GM19397 (cell line): ENCODE results near the gene PPP1R1B.

Experiments
- ATAC-seq: cut with Tn5 transposase; IDR thresholded peaks from one replicate; pipeline ENCODE4 v1.9.1; 2021; ENCODE audit warnings: mild to moderate bottlenecking, moderate library complexity; ENCODE audit not compliant: unreplicated experiment

The PPP1R1B gene

DNA sequence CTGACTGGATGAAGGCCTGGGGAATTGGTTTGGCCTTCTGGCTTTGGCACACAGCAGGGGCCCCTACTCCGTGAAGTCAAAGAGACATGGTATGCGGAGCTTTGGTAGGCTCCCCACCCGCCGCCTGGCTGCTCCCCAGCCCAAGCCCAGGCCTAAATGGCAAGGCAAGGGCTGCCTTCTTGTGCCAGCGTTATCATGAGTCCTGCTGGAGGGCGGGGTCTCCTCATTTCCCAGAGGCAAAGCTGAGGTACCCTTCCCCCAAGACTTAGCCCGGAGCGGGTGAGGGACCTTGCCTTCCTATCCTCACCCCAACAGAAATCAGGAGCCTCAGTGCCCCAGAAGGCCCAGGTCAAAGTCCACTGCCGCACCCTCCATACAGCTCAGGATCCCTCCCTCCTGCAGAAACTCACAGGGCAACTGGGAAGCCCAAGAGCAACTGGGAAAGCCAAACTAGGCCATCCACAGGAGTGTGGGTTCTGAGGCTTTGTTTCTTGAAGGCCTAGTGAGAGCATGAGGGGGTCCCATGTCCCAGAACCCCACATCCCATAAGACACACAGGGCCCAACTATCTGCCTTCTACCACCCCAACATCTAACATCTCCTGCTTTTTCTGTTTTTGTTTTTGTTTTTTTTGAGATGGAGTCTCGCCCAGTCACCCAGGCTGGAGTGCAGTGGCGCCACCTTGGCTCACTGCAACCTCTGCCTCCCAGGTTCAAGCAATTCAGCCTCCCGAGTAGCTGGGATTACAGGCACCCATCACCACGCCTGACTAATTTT lies 51.8 kb downstream of the PPP1R1B start:
- ATAC-seq = no peak

DNA sequence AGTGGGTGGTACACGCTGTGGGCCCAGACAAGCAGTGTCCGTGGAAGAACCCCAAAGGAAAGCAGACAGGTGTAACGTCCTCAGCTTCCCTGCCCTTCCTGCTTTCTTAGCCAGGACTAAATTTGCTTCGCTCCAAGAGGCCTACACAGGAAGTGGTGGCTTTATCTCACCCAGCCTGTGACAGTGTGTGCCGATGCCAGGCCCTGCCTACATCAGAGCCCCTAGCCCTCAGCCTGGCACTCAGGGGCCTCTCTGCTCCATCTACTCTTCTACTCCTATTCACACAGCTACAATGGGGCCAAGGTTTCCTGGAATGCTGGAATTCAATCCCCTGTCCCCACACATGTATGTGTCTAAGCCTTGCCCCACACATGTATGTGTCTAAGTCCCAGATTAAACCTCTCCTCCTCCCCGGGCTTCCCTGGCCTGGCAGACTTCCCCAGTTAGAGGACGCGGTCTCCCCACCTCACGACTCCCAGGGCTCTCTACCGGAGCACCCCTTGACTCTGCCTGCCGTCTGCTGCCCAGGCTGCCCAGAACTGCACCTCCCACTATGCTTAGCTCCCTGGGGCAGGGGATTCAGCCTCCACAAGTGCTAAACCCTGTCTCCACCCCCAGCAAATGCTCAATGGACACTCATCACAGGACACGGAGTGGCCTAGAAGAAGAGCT lies 52.9 kb downstream of the PPP1R1B start:
- no peak for ATAC-seq

DNA sequence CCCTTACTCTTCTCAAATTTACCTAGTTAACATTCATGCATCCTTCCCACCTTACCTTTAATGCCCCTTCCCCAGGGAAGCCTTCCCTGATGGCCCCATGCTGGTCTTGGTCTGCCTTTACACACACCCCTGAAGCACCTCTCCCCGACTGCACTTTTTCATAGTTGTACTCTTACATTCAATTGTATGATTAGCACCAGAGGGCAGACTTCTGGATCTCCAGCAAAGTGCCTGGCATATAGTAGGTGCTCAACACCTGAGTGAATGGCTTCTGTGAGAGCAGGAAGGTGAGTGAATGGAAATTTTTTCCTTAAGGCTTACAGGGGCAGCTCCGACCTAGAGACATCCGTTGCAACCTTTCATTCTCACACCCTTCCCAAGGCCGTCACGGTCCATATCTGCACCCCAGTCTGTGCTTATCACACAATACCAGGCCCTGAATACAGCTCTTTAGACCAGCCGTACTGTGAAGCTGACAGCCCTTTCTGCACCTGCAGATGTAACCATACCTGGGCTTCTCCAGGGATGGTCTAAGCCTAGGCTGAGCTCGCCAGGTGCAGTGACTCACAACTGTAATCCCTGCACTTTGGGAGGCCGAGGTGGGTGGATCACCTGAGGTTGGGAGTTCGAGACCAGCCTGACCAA lies 56.7 kb downstream of the PPP1R1B start:
- ATAC-seq = no peak

DNA sequence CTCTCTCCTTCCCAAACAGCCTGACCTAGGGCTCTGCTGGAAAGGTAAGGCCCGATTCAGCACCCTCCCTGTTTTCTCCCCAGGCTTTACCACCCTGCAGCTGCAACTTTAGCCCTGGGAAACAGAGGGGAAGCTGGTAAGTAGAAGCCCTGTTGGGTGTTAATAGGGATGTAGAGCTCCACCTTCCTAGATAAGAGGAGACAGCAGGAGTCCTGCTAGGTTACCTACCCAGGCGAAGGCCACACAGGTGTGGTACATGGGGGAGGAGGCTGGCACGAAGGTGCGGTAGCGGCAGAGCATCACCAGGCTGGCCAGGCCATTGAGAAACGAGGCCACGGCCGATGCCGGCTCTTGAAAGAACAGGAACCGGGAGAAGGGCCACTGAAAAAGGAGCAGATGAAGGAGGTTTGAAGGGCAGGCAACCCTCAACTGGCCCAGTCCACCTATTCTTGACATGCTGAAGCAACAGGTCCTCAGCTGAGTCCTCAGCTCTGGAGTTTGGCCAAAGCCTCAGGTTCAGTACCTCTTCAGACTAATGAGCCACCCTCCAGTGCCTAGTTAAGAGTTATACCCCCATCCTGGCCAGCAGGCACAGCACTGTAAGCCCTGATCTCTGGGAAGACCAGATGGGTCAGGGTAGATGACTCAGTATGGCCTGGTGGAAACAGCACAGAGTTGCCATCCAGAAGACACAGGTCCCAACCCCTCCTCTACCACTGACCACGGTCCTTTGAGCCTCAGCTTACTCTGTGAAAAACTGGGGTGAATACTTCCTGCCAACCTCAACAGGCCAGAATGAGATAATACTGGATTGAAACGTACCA lies 57.8 kb downstream of the PPP1R1B start:
- no peak for ATAC-seq
